Lower leg skin (tissue), 3 donors: ENCODE measurements around the gene TFDP2.

ENCODE experiments used
- POLR2A ChIP-seq, 2 donors: fragments of 450-650 bp; IDR thresholded peaks; one replicate each; pipeline ENCODE4 v1.6.1; 2016 to 2017; ENCODE audit warnings: antibody characterized with exemption in 2 of 2, mild to moderate bottlenecking in 1 of 2, moderate library complexity in 1 of 2
- TF ChIP-seq, protein P1 (sequence below), 3 donors: fragments of 450-650 bp; IDR thresholded peaks; one replicate each; pipeline ENCODE4 v1.5.1; 2016; ENCODE audit warnings: antibody characterized with exemption in 3 of 3, mild to moderate bottlenecking in 3 of 3, moderate library complexity in 2 of 3

DNA sequence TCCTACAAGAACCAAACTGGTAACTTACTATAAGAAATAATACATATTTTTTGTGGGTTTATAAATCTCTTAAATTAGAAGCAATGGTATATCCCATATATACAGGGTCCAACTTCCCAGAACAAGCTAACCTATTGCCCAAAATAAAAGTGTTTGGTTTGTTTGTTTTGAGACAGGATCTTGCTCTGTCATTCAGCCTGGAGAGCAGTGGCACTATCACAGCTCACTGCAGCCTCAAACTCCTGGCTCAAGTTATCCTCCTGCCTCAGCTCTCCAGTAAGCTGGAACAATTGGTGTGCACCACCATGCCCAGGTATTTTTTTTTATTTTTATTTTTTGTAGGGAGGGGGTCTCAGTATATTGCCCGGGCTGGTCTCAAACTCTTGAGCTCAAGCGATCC is 135.4 kb downstream of the TFDP2 start:
- TF ChIP-seq, protein P1, sequence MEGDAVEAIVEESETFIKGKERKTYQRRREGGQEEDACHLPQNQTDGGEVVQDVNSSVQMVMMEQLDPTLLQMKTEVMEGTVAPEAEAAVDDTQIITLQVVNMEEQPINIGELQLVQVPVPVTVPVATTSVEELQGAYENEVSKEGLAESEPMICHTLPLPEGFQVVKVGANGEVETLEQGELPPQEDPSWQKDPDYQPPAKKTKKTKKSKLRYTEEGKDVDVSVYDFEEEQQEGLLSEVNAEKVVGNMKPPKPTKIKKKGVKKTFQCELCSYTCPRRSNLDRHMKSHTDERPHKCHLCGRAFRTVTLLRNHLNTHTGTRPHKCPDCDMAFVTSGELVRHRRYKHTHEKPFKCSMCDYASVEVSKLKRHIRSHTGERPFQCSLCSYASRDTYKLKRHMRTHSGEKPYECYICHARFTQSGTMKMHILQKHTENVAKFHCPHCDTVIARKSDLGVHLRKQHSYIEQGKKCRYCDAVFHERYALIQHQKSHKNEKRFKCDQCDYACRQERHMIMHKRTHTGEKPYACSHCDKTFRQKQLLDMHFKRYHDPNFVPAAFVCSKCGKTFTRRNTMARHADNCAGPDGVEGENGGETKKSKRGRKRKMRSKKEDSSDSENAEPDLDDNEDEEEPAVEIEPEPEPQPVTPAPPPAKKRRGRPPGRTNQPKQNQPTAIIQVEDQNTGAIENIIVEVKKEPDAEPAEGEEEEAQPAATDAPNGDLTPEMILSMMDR (IDR thresholded peaks at IDR 0.05) = no peak
- TF ChIP-seq POLR2A (IDR thresholded peaks at IDR 0.05) = no peak
